ENCODE data around the gene ZNF566. TPM values are rescaled to one million over a fixed set of nuclear protein-coding genes. Genes with fewer than 3 reads are reported as not detected.
"Not testable (repeated sequence)": the region's sequence is repeated elsewhere in the genome, so short reads cannot be mapped to it uniquely, and the experiment has no call there.

The ZNF566 gene
- 7.3 and 11.9 TPM in 2 replicates for total RNA-seq (2014; rRNA removed; shearing (Covaris generic))

DNA sequence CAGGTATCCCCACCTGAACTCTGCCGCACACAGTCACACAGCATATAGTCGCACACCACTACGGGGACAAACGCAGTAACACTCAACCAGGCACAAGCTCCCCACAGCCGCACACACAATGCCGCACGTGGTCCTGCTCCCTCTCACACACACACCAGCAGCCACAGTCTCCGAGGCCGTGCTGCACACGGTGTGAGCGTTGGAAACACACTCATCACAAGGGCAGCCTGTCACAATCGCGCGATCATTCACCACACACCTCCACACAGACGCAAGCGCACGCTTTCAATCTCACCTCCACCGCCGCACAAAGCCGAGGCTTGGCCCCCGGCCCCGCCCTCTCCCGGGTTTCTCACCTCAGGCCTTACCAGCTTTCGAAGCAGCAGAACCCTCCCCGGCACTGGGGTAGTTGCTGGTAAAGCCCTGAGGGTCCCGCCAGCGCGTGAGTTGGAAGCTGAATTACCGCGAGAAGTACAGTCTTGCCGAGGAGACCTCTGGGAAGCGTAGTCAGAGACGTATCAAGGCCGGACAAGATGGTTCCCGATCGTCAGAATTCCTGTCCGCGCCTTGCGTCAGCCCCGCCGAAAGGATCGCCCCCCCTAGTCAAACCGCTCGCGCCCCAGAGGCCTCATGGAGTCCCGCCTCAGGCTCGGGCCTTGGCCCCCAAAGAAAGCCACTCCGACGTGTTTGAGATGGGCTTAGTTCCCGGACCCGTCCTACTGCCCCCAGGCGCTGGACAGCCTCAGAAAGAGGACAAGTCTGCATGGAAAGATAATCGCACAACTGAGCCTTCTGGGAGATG lies at the start of gene ZNF566:
TSS of gene ZNF566 (minus strand) at position 444 of the 802 bp plus-strand sequence. CDS start 13,004 bp downstream, outside the sequence.
- DNase-seq (ENCODE audit: low spot score), result peak; percentile 97

DNA sequence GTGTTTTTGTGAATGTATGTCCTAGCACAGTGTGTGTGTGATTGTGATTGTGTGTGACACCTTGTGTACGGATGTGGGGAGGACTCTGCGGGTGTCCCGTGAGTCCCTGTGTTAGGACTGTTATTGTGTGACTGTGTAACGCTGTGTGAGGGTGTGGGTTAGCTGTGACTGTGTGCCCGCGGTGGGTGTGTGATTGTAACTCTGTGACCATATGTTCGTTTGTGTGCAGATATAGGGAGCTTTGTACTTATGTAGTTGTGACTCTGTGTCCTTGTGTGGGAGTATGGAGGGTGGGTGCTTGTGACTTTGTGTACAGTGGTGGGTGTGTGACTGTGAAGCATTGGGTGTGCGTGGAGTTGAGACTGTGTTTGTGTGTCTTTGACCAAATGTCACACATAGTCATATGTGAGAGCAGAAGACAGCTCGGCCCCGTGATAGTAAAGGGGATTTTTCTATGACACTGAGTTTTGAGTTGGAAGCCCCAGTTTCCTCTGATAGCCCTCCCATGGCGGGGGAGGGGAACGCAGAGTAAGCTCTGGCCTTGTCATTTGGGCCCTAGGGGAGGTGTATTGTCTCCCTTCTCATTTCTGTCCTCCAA lies 39.7 kb upstream of the ZNF566 start:
- no peak for DNase-seq (ENCODE audit: low spot score)

DNA sequence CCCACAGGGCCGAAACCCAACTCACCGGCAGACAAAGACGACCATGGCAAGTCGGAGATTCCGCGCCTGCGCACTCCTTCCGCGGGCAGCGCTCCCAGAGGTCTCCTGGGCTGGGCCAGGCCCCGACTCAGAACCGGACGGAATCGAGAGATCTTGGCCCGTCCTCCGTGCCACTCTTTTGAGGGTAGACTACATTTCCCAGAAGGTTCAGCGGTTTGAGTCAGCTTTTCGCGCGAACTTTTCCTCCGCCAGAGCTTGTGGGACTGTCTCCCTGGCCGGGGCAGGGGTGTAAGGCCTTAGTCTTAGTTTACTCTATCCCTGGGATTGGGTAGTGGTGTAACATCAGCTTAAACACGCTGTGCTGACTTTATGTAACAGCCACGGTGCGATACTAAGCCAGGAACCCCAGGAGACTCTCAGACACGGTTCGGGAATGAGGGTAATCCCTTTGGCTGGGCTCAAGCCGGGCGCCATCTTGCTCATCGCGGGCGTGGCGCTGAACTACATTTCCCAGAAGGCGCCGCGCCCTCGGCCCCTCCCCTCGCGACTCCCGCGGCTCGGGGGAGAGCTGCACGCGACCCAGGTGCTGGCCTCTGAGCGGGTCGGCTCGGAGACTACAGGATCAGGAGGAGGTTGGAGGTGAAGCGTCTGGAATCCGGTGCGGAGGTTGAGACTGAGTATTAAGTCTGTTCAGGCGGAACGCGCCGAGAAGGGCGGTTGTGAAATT lies 39.0 kb upstream of the ZNF566 start, which contains the start of gene ZNF260:
TSS of gene ZNF260 (minus strand) at position 78 of the 727 bp plus-strand sequence. CDS start 13,033 bp downstream, outside the sequence.
- DNase-seq (ENCODE audit: low spot score), result peak; percentile 96

DNA sequence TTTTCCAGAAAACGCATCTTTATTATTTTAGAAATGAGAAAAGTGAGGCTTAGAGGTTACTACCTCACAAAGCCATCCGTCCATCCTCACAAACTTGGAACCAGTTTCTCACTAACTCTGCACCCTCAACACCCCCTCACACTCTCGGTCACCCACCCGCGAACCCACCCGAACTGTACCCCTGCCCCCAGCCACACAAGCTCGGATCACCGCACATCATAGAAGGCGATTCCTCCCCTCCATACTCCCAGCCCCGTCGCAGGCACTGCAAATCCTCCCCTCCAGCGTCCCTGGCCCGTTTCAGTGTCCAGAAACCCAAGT lies 38.5 kb upstream of the ZNF566 start:
- DNase-seq (ENCODE audit: low spot score), result no peak

DNA sequence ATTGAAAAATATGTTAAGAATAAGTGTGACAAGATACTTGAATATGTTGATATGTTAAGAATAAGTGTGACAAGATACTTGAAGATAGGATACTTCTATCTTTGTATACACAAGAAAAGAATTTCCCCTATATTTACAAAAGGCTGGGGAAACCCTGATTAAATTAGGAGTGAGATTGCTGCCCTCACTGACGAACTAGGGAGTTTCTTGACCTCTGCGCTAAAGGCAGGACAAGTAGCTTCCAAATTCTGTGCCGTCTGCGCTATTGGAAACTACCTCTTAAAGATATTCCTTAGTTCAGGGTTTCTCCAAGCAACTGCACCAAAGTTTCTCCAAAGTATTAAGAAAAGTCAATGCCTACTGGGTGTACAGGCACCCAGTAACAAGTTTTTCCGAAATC lies 38.0 kb upstream of the ZNF566 start:
- no peak for DNase-seq (ENCODE audit: low spot score)

DNA sequence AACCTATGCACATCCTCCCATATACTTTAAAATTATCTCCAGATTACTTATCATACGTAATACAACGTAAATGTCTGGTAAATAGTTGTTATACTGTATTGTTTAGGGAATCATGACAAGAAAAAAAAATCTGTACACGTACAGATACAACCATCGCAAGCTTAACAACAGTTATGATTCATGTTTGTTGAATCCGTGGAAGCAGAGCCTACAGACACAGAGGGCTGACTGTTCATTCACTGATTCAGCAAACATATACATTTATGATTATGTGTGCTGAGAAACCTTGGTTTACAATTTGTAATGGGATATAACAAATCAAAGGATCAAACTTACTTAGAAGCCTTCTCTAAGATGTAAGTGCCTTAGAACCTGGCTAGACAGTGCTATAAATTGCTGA lies 37.2 kb upstream of the ZNF566 start:
- DNase-seq (ENCODE audit: low spot score), result no peak

DNA sequence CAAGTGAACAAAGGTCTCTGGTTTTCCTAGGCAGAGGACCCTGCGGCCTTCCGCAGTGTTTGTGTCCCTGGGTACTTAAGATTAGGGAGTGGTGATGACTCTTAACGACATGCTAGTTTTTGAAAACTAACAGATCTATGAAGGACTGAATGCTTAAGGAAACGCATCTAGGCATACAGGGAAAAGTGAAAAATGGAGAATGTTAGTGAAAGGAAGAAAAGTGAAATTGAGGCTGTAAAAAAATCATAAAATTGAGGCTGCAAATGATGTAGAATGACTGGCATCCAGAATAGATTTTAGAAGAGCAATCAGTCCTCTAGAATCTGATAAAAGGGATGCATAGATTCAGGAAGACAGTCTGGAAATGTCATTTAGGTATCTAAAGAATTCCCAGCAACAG lies 35.3 kb upstream of the ZNF566 start:
- DNase-seq (ENCODE audit: low spot score), result no peak

DNA sequence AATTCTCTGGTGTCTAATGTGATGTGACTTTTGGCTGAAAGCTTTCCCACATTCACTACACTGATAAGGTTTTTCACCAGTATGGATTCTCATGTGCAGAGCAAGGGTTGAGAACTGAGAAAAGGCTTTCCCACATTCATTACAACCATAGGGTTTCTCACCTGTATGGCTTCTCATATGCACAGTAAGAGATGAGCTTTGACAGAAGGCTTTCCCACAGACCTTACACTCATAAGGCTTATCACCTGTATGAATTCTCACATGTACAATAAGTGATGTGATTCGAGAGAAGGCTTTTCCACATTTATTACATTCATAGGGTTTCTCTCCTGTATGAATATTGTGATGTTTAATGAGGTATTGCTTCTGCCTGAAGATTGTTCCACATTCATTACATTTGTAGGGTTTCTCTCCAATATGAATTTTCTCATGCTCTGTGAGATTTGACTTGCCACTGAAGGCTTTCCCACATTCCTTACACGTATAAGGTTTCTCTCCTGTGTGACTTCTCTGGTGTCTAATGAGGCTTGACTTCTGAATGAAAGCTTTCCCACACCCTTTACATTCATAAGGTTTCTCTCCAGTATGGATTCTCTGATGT lies 24.8 kb upstream of the ZNF566 start:
- no peak for DNase-seq (ENCODE audit: low spot score)

DNA sequence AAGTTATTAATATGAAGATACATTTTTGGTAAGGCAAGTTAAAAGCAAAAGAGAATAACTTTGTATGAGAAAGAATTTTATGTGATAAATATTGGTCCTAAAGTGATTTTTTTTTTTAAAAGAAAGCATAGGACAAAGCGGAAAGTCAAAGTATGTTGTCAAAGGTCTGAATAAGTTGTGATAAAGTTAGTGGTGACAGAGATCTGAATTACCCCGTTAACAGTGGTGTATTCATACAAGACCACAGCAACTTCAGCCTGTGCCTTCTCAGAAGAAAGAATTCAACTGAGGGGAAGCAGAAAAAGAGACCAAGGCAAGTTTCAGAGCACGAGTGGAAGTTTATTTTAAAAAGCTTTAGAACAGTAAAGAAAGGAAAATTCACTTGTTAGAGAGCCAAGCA lies 19.0 kb upstream of the ZNF566 start:
- DNase-seq (ENCODE audit: low spot score), result no peak

DNA sequence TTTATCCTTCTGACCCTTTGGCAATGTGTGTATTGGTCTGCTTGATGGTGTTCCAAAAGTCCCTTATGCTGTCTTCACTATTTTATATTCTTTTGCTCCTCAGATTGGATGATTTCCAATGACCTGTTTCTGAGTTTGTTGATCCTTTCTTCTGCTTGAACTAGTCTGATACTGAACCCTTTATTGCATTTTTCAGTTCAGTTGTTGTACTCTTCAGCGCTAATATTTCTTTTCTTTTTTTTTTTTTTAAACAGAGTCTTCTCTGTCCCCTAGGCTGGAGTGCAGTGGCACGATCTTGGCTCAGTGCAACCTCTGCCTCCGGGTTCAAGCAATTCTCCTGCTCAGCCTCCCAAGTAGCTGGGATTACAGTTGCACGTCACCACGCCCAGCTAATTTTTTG lies 12.6 kb upstream of the ZNF566 start:
- DNase-seq (ENCODE audit: low spot score), result no peak

DNA sequence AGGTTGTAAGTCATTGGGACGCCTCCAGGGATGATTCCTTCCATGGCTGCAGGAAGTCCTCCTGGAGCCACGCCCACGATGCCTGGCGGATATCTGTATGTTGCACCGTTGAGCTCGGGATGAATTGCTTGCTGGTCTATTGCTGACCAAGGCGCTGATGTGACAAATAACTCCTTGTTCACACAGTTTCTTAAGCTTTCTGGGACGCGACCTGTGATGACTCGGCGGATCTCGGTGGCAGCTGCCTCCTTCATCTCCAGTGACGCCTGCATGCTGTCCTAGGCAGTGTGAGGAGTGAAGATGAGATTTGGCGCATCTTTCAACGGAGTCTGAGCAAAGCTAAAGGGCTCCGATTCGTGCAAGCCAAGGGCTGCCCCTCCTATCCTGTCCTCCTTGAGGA lies 7.6 kb upstream of the ZNF566 start:
- DNase-seq (ENCODE audit: low spot score), result no peak

DNA sequence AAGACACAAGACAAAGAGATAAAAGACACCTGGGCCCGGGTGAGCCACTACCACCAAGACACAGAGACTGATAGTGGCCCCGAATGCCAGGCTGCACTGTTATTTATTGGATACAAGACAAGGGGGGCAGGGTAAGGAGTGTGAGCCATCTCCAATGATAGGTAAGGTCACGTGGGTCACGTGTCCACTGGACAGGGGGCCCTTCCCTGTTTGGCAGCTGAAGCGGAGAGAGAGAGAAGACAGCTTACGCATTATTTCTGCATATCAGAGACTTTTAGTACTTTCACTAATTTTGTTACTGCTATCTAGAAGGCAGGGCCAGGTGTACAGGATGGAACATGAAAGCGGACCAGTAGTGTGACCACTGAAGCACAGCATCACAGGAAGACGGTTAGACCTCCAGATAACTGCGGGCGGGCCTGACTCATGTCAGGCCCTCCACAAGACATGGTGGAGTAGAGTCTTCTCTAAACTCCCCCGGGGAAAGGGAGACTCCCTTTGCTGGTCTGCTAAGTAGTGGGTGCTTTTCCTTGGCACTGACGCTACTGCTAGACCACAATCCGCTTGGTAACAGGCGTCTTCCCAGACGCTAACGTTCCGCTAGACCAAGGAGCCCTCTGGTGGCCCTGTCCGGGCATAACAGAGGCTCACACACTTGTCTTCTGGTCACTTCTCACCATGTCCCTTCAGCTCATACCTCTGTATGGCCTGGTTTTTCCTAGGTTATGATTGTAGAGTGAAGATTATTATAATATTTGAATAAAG lies 3.5 kb upstream of the ZNF566 start:
- DNase-seq (ENCODE audit: low spot score), result peak; percentile 34

DNA sequence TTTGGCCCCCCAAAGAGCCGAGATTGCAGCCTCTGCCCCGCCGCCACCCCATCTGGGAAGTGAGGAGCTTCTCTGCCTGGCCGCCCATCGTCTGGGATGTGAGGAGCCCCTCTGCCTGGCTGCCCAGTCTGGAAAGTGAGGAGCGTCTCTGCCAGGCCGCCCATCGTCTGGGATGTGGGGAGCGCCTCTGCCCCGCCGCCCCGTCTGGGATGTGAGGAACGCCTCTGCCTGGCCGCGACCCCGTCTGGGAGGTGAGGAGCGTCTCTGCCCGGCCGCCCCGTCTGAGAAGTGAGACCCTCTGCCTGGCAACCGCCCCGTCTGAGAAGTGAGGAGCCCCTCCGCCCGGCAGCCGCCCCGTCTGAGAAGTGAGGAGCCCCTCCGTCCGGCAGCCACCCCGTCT lies 1.5 kb upstream of the ZNF566 start:
- DNase-seq (ENCODE audit: low spot score), result not testable (repeated sequence)

DNA sequence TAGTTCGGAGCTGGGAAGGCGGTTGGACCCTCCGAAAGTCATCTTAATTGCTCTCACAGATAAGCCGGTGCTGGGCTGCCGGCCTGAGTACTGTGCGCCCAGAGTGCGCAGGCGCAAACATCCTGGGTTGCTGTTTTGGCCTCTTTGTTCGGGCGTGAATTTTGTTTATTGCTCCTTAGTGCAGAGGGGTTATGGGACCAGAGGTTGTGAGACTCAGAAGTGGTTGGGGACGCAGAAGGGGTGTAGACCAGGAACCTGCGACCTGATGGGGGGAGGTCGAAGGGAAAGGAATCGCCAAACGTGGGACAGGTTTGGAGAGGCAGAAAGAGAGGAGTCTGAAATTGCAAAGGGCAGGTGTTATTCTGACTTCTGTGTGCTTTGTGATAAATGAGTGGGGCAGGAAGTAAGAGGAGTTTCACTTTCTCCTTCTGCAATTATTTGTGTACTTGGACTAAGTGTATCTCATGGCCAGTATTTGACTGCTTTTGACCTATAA lies 607 bp upstream of the ZNF566 start:
- no peak for DNase-seq (ENCODE audit: low spot score)

DNA sequence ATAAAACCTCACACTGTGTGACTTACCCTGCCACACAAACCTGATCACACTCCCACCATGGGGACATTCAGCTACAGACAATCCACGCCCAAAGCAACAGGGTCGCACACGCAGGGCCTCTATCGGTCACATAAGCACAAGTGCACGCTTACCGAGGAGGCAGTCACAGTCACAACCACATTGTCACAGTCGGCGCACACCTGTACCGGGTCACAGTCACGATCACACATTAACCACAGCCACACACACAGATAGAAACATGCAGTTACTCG lies 579 bp downstream of the ZNF566 start:
- DNase-seq (ENCODE audit: low spot score), result no peak

DNA sequence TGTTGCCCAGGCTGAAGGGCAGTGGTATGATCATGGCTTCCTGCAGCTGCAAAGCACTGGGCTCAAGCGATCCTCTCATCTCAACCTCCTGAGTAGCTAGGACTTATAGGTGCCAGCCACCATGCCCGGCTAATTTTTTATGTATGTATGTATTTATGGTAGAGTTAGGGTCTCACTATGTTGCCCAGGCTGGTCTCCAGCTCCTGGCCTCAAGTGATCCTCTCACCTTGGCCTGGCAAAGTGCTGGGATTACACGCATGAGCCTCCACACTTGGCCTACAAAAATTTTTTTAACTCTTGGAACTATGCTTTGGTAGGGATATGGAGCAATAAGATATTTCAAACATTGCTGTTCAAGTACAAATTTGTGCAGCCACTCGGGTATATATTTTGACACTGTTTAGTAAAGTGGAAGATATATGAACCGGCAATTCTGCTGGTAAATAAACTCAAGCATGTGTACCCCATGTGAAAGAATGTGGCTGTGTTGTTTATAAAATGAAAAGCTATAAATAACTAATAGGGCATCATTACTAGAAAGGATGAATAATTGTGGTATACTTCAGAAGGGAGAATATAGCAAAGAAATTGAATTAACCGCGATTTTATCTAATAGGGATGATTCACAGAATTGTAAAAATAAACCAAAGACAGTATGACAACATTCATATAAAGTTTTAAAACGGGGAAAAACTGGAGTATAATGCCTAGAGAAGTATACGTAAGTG lies 1.1 kb downstream of the ZNF566 start:
- DNase-seq (ENCODE audit: low spot score), result no peak

DNA sequence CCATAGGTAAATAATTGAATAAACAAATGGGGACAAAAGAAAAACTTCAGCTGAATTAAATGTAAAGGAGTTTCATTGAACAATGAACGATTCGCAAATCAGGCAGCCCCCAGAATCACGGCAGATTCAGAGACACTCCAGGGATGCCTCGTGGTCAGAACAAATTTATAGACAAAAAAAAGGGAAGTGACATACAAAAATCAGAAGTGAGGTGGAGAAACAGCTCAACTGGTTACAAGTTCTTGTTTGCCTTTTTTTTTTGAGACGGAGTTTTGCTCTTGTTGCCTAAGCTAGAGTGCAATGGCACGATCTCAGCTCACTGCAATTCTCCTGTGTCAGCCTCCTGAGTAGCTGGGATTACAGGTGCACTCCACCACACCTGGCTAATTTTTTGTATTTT lies 5.7 kb downstream of the ZNF566 start:
- DNase-seq (ENCODE audit: low spot score), result no peak

DNA sequence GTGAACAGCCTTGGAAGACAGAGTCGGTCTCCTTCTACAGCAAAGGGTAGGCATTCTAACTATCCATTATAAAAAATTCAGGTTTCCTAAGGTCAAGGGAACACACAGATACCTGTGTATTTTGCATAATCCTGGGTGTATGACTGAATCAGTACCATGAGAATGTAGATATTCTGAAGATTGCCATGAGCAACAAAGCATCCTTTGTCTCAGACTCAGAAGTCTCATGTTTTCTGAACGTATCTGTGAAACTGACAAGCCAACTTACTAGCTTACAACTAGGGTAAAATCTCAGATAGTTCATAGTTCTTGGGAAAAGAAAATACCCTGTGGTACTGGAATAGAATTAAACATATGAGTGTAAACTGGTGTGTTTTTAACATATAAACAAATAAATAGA lies 6.5 kb downstream of the ZNF566 start:
- no peak for DNase-seq (ENCODE audit: low spot score)

DNA sequence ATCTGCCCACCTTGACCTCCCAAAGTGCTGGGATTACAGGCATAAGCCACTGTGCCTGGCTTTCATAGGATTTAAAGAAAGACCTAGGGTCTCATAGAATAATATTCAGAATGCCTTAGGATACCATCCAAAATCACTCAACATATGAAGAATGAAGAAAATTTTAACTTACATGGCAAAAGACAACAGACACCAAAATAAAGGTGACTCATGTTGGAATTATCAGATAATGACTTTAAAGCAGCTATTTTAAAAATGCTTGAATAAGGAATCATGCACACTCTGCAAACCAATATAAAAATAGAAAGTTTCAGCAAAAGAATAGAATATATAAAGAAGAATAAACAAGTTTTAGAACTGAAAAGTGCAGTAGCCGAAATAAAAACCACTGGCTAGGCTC lies 29.3 kb downstream of the ZNF566 start:
- no peak for DNase-seq (ENCODE audit: low spot score)

DNA sequence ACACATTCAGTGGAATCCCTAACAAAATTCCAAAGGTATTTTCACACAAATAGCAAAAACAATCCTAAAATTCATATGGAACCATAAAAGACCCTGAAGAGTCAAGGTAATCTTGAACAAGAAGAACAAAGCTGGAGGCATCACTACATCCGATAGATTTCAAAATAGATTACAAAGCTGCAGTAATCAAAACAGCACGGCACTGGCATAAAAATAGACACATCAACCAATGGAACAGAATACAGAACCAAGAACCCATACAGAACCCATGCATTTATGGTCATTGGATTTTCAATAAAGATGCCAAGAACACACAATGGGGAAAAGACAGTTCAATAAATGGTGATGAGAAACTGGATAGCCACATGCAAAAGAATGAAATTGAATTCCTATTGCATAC lies 32.5 kb downstream of the ZNF566 start:
- DNase-seq (ENCODE audit: low spot score), result no peak

DNA sequence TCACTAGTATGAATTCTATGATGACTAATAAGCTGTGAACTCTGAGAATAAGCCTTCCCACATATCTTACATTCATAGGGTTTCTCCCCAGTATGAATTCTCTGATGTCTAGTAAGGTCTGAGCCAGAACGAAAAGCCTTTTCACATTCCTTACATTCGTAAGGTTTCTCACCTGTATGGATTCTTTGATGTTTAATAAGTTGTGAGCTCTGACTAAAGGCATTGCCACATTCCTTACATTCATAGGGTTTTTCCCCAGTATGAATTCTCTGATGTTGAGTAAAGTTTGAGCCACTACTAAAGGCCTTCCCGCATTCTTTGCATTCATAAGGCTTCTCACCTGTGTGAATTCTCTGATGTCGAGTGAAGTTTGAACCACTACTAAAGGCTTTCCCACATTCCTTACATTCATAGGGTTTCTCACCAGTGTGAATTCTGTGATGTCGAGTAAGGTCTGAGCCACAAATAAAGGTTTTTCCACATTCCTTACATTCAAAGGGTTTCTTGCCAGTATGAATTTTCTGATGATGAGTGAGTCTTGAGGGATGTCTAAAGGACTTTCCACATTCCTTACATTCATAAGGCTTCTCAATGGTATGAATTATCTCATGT lies 40.2 kb downstream of the ZNF566 start:
- DNase-seq (ENCODE audit: low spot score), result no peak
